HG02884 (cell line): Measurements from ENCODE around the gene CMBL.

Experiments used
- ATAC-seq: cut with Tn5 transposase; IDR thresholded peaks from one replicate; pipeline ENCODE4 v1.9.1; 2021; ENCODE audit warnings: mild to moderate bottlenecking, moderate library complexity; ENCODE audit not compliant: unreplicated experiment

Gene CMBL

GRCh38 chr5:10310835-10311570 lies 3.3 kb upstream of the CMBL start:
- ATAC-seq: peak; percentile 66

GRCh38 chr5:10310066-10310779 lies 2.5 kb upstream of the CMBL start:
- ATAC-seq: no peak

- ATAC-seq: no peak
Measured at GRCh38 chr5:10308844-10309243, 1.1 kb upstream of the CMBL start.

- ATAC-seq: no peak
Measured at GRCh38 chr5:10306806-10307205, 896 bp downstream of the CMBL start.

- ATAC-seq: no peak
Measured at GRCh38 chr5:10306114-10306513, 1.6 kb downstream of the CMBL start.

GRCh38 chr5:10304932-10305331 lies 2.8 kb downstream of the CMBL start:
- no peak for ATAC-seq

GRCh38 chr5:10303699-10304170 lies 4.0 kb downstream of the CMBL start:
- no peak for ATAC-seq

GRCh38 chr5:10303201-10303600 lies 4.5 kb downstream of the CMBL start:
- ATAC-seq: no peak

- no peak for ATAC-seq
Measured at GRCh38 chr5:10301842-10302610, 5.7 kb downstream of the CMBL start.

GRCh38 chr5:10301266-10301665 lies 6.4 kb downstream of the CMBL start:
- ATAC-seq: no peak

- no peak for ATAC-seq
Measured at GRCh38 chr5:10300246-10300645, 7.5 kb downstream of the CMBL start.

GRCh38 chr5:10297646-10298204 lies 10.0 kb downstream of the CMBL start:
- no peak for ATAC-seq

- no peak for ATAC-seq
Measured at GRCh38 chr5:10295619-10296326, 11.9 kb downstream of the CMBL start.

GRCh38 chr5:10293907-10294662 lies 13.6 kb downstream of the CMBL start:
- no peak for ATAC-seq

GRCh38 chr5:10291692-10292339 lies 15.9 kb downstream of the CMBL start:
- ATAC-seq: no peak

GRCh38 chr5:10290438-10290837 lies 17.3 kb downstream of the CMBL start:
- no peak for ATAC-seq

- ATAC-seq: no peak
Measured at GRCh38 chr5:10289991-10290390, 17.7 kb downstream of the CMBL start.

GRCh38 chr5:10289353-10289752 lies 18.3 kb downstream of the CMBL start:
- ATAC-seq: no peak

- no peak for ATAC-seq
Measured at GRCh38 chr5:10288592-10289219, 19.0 kb downstream of the CMBL start.
